ENCODE measurements around the gene SMARCC1.

GRCh38 chr3:47553407-47553806, 228.3 kb downstream of the SMARCC1 start:
- TF ChIP-seq EZH2 (IDR thresholded peaks at IDR 0.05; ENCODE audit: low read length, unreplicated experiment) (no peak), CTCF (conservative IDR thresholded peaks at IDR 0.05; ENCODE audit: low read depth, low read length) (no peak), EZH2phosphoT487 (IDR thresholded peaks at IDR 0.05; ENCODE audit: borderline replicate concordance, low read length) (no peak)
